Sigmoid colon (tissue), 4 donors: ENCODE data around the gene KIRREL3.

Source experiments
- CTCF ChIP-seq, 4 experiments: fragments of 450-650 bp in 3 of 4; fragments of 200-600 bp in 1 of 4; IDR thresholded peaks; one replicate each; pipeline ENCODE4 v1.5.1; 2016 to 2019; ENCODE audit warnings: antibody characterized with exemption in 4 of 4, mild to moderate bottlenecking in 3 of 4, moderate library complexity in 2 of 4
- POLR2A ChIP-seq, 2 donors: fragments of 450-650 bp; IDR thresholded peaks; one replicate each; pipeline ENCODE4 v1.6.1; 2016; ENCODE audit warnings: antibody characterized with exemption in 2 of 2, mild to moderate bottlenecking in 2 of 2, moderate library complexity in 2 of 2
- POLR2AphosphoS5 ChIP-seq, 4 donors: sonication (generic); formaldehyde crosslinking; IDR thresholded peaks; one replicate each; pipeline ENCODE4 v1.6.1; 2017; ENCODE audit warnings: antibody characterized with exemption in 4 of 4

- TF ChIP-seq CTCF (IDR thresholded peaks at IDR 0.05) (no peak), POLR2AphosphoS5 (IDR thresholded peaks at IDR 0.05) (no peak), POLR2A (IDR thresholded peaks at IDR 0.05) (no peak)
Measured at GRCh38 chr11:126459691-126460281, 540.8 kb downstream of the KIRREL3 start.
